Measurements from ENCODE around the gene PUM2.

DNA sequence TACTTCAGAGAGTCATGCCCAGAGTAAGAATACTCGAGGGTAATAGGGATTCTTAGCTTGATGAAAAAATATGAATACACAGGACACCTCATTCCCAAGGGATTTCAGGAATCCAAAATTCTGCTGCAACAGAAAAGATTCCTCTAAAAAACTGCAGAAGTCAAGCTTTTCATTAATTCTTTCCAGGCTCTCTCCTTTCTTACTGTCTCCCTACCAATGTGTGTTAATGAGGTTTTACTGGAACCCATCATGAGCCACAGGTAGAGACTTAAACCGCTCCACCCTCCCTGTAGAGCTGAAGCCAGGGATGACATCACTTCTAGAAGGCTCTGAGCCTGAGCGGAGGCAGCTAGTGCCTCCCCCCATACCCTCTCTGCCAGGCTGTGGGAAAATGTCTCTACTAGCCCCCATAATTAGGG is 129.1 kb downstream of the PUM2 start:
- TF ChIP-seq POLR2A (IDR thresholded peaks at IDR 0.05) (no peak), POLR2AphosphoS5 (IDR thresholded peaks at IDR 0.05; ENCODE audit: insufficient read depth in 1 of 2, low read depth in 1 of 2) (peak in 1 of 2 donors; percentile 9), CTCF (IDR thresholded peaks at IDR 0.05) (no peak)

Measured in vagina (tissue), 2 donors.